Gastrocnemius medialis (tissue), 4 donors: Measurements from ENCODE around the gene SOCS7.

Source experiments
- POLR2A ChIP-seq, 2 donors: fragments of 450-650 bp; IDR thresholded peaks; one replicate each; pipeline ENCODE4 v1.6.1; 2017; ENCODE audit warnings: antibody characterized with exemption in 2 of 2, mild to moderate bottlenecking in 2 of 2, moderate library complexity in 2 of 2
- TF ChIP-seq, protein P1 (sequence below), 5 experiments: fragments of 450-650 bp in 3 of 5; fragments of 200-600 bp in 2 of 5; sonication (generic) in 2 of 5; IDR thresholded peaks in 4 of 5; conservative IDR thresholded peaks in 1 of 5; 1 replicate in 4 of 5; 2 replicates in 1 of 5; pipeline ENCODE4 v1.5.1; 2016 to 2019; ENCODE audit warnings: antibody characterized with exemption in 5 of 5, mild to moderate bottlenecking in 3 of 5, moderate library complexity in 3 of 5

DNA sequence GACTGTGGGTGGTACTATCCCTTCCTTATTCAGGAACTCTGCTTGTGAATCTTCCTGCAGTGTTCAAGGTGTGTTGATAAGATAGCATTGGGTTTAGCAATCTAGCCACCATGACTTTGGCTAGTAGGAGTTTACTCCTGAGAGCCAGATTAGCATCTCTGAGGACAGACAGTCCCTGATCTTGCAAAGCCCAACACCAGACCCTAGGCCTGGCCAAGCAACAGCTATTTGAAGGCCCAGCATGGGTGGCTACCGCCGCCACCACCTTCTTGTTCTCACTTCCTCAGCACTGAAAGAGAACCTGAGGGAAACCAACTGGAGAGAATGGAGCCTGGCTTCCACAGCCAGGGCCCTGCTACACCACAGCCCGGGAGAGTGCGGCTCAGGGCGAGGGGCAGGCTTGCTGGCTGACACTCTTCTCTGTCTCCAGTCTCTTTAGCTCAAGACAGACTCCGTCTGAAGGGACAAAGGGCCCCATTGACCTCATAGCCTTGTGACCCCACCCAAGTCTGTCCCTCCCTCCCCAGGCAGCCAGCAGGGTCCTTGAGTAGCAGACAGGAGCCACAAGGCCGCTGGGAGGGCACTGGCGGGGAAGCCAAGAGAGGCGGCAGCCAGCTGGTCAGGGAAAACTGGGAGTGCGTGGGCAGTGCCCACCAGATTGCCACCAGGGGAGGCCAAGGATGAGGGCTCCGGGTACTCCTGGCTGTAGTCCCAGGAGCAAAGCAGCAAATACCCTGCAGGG is 65.7 kb downstream of the SOCS7 start:
- TF ChIP-seq POLR2A (IDR thresholded peaks at IDR 0.05) = no peak
- TF ChIP-seq, protein P1, sequence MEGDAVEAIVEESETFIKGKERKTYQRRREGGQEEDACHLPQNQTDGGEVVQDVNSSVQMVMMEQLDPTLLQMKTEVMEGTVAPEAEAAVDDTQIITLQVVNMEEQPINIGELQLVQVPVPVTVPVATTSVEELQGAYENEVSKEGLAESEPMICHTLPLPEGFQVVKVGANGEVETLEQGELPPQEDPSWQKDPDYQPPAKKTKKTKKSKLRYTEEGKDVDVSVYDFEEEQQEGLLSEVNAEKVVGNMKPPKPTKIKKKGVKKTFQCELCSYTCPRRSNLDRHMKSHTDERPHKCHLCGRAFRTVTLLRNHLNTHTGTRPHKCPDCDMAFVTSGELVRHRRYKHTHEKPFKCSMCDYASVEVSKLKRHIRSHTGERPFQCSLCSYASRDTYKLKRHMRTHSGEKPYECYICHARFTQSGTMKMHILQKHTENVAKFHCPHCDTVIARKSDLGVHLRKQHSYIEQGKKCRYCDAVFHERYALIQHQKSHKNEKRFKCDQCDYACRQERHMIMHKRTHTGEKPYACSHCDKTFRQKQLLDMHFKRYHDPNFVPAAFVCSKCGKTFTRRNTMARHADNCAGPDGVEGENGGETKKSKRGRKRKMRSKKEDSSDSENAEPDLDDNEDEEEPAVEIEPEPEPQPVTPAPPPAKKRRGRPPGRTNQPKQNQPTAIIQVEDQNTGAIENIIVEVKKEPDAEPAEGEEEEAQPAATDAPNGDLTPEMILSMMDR (IDR thresholded peaks at IDR 0.05 in 4 of 5, conservative IDR thresholded peaks at IDR 0.05 in 1 of 5) = no peak
